H1 (cell line): ENCODE measurements around the gene LCP1. TPM values are rescaled to one million over a fixed set of nuclear protein-coding genes. Genes with fewer than 3 reads are reported as not detected.

Source experiments
- CTCF ChIA-PET: fragments of 300-600 bp; sonication (Branson Sonifier 250); formaldehyde crosslinking; loops from one replicate; lab custom pipeline; 2021; ENCODE audit not compliant: partially characterized antibody; lab: Charles Lee
- POLR2A ChIA-PET: fragments of 300-600 bp; sonication (Branson Sonifier 250); formaldehyde crosslinking; loops from one replicate; lab custom pipeline; 2021; ENCODE audit warnings: inconsistent platforms; ENCODE audit not compliant: partially characterized antibody; lab: Charles Lee
- DNase-seq, 2 experiments: peaks; one replicate each; pipeline versions ENCODE4 v3.0.0 to v3.0.0-alpha.2; 2010 to 2022; ENCODE audit warnings: low spot score in 2 of 2, low read depth in 1 of 2, mixed read lengths in 1 of 2
- FAIRE-seq: peaks from 2 replicates; lab custom pipeline; 2011; peaks lifted over from hg19 to GRCh38; lab: Jason Lieb, UNC
- H2AFZ ChIP-seq: 2 replicates; pipeline ENCODE4 v1.8.1; 2012; ENCODE audit warnings: low read length, inconsistent platforms
- H2AK5ac ChIP-seq: 2 replicates; pipeline ENCODE4 v1.6.1; 2013; ENCODE audit warnings: low read depth, low read length
- H2BK120ac ChIP-seq: replicated peaks from 2 replicates; pipeline ENCODE3; 2013; ENCODE audit warnings: low read depth, low read length, inconsistent platforms
- H2BK12ac ChIP-seq: 2 replicates; pipeline ENCODE4 v1.6.1; 2013; ENCODE audit warnings: low read depth, low read length
- H2BK15ac ChIP-seq: 2 replicates; pipeline ENCODE4 v1.6.1; 2013; ENCODE audit warnings: low read length
- H2BK20ac ChIP-seq: 2 replicates; pipeline ENCODE4 v1.6.1; 2013; ENCODE audit warnings: low read length
- H2BK5ac ChIP-seq: 2 replicates; pipeline ENCODE4 v1.6.1; 2013; ENCODE audit warnings: low read depth, low read length
- H3K14ac ChIP-seq: 2 replicates; pipeline ENCODE4 v1.6.1; 2013; ENCODE audit warnings: inconsistent platforms; ENCODE audit not compliant: insufficient read length
- H3K18ac ChIP-seq: 2 replicates; pipeline ENCODE4 v1.6.1; 2013; ENCODE audit warnings: low read length; ENCODE audit errors: extremely low read depth
- H3K23ac ChIP-seq: 2 replicates; pipeline ENCODE4 v1.6.1; 2013; ENCODE audit warnings: inconsistent platforms; ENCODE audit not compliant: insufficient read length
- H3K23me2 ChIP-seq: 2 replicates; pipeline ENCODE4 v1.6.1; 2013; ENCODE audit warnings: low read depth, low read length
- H3K27ac ChIP-seq: 2 replicates; pipeline ENCODE4 v1.6.1; 2011; ENCODE audit warnings: low read depth, low read length, inconsistent platforms
- H3K27me3 ChIP-seq, 4 experiments: replicated peaks in 1 of 4; 1 replicate in 1 of 4; 2 replicates in 3 of 4; pipeline versions ENCODE4 v1.6.1 to v1.8.1; 2011 to 2013; ENCODE audit warnings: low read length in 3 of 4, mild to moderate bottlenecking in 3 of 4, inconsistent platforms in 2 of 4, mixed read lengths in 2 of 4, moderate library complexity in 1 of 4; ENCODE audit not compliant: control insufficient read depth in 3 of 4, insufficient read depth in 3 of 4; ENCODE audit errors: extremely low read depth in 1 of 4
- H3K36me3 ChIP-seq, 4 experiments: 2 replicates each; pipeline versions ENCODE4 v1.6.1 to v1.8.1; 2011 to 2013; ENCODE audit warnings: mild to moderate bottlenecking in 4 of 4, low read length in 3 of 4, moderate library complexity in 2 of 4, control low read depth in 1 of 4, inconsistent platforms in 1 of 4; ENCODE audit not compliant: insufficient read depth in 4 of 4, control insufficient read depth in 2 of 4
- H3K4ac ChIP-seq: replicated peaks from 2 replicates; pipeline ENCODE3; 2013; ENCODE audit warnings: low read length, low read depth, mixed read lengths, inconsistent platforms; ENCODE audit not compliant: insufficient read length
- H3K4me1 ChIP-seq, 4 experiments: replicated peaks in 1 of 4; 1 replicate in 1 of 4; 2 replicates in 3 of 4; pipeline versions ENCODE4 v1.6.1 to v1.8.1; 2011 to 2013; ENCODE audit warnings: low read length in 3 of 4, inconsistent platforms in 2 of 4, mixed read lengths in 1 of 4; ENCODE audit not compliant: insufficient read depth in 4 of 4, control insufficient read depth in 3 of 4
- H3K4me2 ChIP-seq, 2 experiments: 2 replicates each; pipeline versions ENCODE4 v1.6.1 to v1.8.1; 2011 to 2013; ENCODE audit warnings: low read depth in 2 of 2, low read length in 2 of 2, control low read depth in 1 of 2, inconsistent platforms in 1 of 2, mild to moderate bottlenecking in 1 of 2; ENCODE audit not compliant: insufficient read depth in 1 of 2
- H3K4me3 ChIP-seq, 4 experiments: fragments of 200-600, 300-600 bp in 1 of 4; sonication (generic), shearing (Covaris generic), sonication (Bioruptor Twin) in 1 of 4; 2 replicates each; pipeline versions ENCODE4 v1.5.1 to v1.8.1; 2011 to 2016; ENCODE audit warnings: low read length in 4 of 4, low read depth in 3 of 4, control low read depth in 2 of 4, inconsistent platforms in 2 of 4, mild to moderate bottlenecking in 2 of 4, mixed read lengths in 1 of 4, moderate library complexity in 1 of 4; ENCODE audit not compliant: insufficient read depth in 2 of 4; ENCODE audit errors: extremely low read depth in 1 of 4
- H3K56ac ChIP-seq: replicated peaks from 2 replicates; pipeline ENCODE3; 2013; ENCODE audit warnings: low read depth, mild to moderate bottlenecking, mixed read lengths, low read length, inconsistent platforms; ENCODE audit not compliant: insufficient read length
- H3K79me1 ChIP-seq: 2 replicates; pipeline ENCODE4 v1.6.1; 2013; ENCODE audit warnings: low read depth, low read length, control low read depth
- H3K79me2 ChIP-seq, 2 experiments: 2 replicates each; pipeline versions ENCODE4 v1.6.1 to v1.8.1; 2012 to 2013; ENCODE audit warnings: low read length in 2 of 2, mild to moderate bottlenecking in 2 of 2, inconsistent platforms in 1 of 2; ENCODE audit not compliant: insufficient read depth in 2 of 2, control insufficient read depth in 1 of 2
- H3K9ac ChIP-seq, 4 experiments: replicated peaks in 1 of 4; 1 replicate in 1 of 4; 2 replicates in 3 of 4; pipeline versions ENCODE4 v1.6.1 to v1.8.1; 2011 to 2013; ENCODE audit warnings: low read depth in 3 of 4, low read length in 3 of 4, control low read depth in 2 of 4, mild to moderate bottlenecking in 2 of 4, moderate library complexity in 2 of 4, inconsistent platforms in 1 of 4; ENCODE audit errors: extremely low read depth in 1 of 4
- H3K9me3 ChIP-seq, 2 experiments: 2 replicates each; pipeline versions ENCODE4 v1.6.1 to v1.8.1; 2012 to 2013; ENCODE audit warnings: mild to moderate bottlenecking in 2 of 2, moderate library complexity in 2 of 2, control low read depth in 1 of 2, inconsistent platforms in 1 of 2, low read depth in 1 of 2, low read length in 1 of 2, mixed read lengths in 1 of 2; ENCODE audit not compliant: insufficient read depth in 2 of 2
- H4K20me1 ChIP-seq, 2 experiments: replicated peaks in 1 of 2; 2 replicates each; pipeline versions ENCODE3 to v1.8.1; 2011 to 2013; ENCODE audit warnings: inconsistent platforms in 2 of 2, low read length in 2 of 2, mild to moderate bottlenecking in 1 of 2; ENCODE audit not compliant: insufficient read depth in 2 of 2, control insufficient read depth in 1 of 2
- H4K5ac ChIP-seq: 2 replicates; pipeline ENCODE4 v1.6.1; 2013; ENCODE audit warnings: low read length, low read depth, mixed read lengths, inconsistent platforms; ENCODE audit not compliant: insufficient read length
- H4K8ac ChIP-seq: 2 replicates; pipeline ENCODE4 v1.8.0; 2013; ENCODE audit warnings: mild to moderate bottlenecking, moderate library complexity, low read length, inconsistent platforms; ENCODE audit not compliant: insufficient read depth; ENCODE audit errors: extremely low read depth
- H4K91ac ChIP-seq: replicated peaks from 2 replicates; pipeline ENCODE3; 2013; ENCODE audit warnings: low read length, mixed read lengths, inconsistent platforms; ENCODE audit not compliant: insufficient read length
- EZH2 ChIP-seq: fragments of 200-600 bp; sonication (generic); IDR thresholded peaks from 2 replicates; pipeline ENCODE4 v1.7.1; 2012; ENCODE audit warnings: low read depth, mild to moderate bottlenecking, moderate library complexity, low read length, inconsistent platforms; ENCODE audit not compliant: severe bottlenecking
- HDAC6 ChIP-seq: IDR thresholded peaks from one replicate; pipeline ENCODE4 v1.7.1; 2012; ENCODE audit warnings: low read depth, mild to moderate bottlenecking, inconsistent platforms, low read length, moderate library complexity
- JUN ChIP-seq: IDR thresholded peaks from 2 replicates; pipeline ENCODE4 v1.6.1; 2011; ENCODE audit warnings: low read depth, mild to moderate bottlenecking, improper control_type of control experiment, low read length
- KDM1A ChIP-seq: fragments of 200-600, 300-600 bp; sonication (generic); IDR thresholded peaks from 2 replicates; pipeline ENCODE4 v1.7.1; 2016; ENCODE audit warnings: mild to moderate bottlenecking, low read length, borderline replicate concordance
- PHF8 ChIP-seq: fragments of 200-600 bp; sonication (generic); conservative IDR thresholded peaks from 2 replicates; pipeline ENCODE4 v1.7.1; 2012; ENCODE audit warnings: low read depth, mild to moderate bottlenecking, inconsistent platforms, low read length, moderate library complexity
- POLR2A ChIP-seq, 2 experiments: IDR thresholded peaks; 1 replicate in 1 of 2; 2 replicates in 1 of 2; pipeline ENCODE4 v1.6.1; 2011; ENCODE audit warnings: low read depth in 2 of 2, low read length in 2 of 2, mild to moderate bottlenecking in 2 of 2; ENCODE audit errors: control extremely low read depth in 1 of 2
- SP2 ChIP-seq: IDR thresholded peaks from 2 replicates; pipeline ENCODE4 v1.6.1; 2012; ENCODE audit warnings: mild to moderate bottlenecking, low read length, inconsistent platforms
- WGBS, 2 experiments: shearing (Covaris generic) in 1 of 2; methylation state at CpG; one replicate each; pipeline versions ENCODE4 v1.1.6 to v1.1.7; 2013 to 2015; ENCODE audit warnings: low lambda C conversion rate in 2 of 2, mixed read lengths in 2 of 2, inconsistent platforms in 1 of 2, low coverage in 1 of 2, missing lambda C conversion rate in 1 of 2; ENCODE audit not compliant: insufficient replicate concordance in 2 of 2, insufficient coverage in 1 of 2, insufficient read length in 1 of 2; ENCODE audit errors: extremely low coverage in 1 of 2, missing lambda C conversion rate in 1 of 2; 5-methylcytosine and 5-hydroxymethylcytosine counted together
- polyA plus RNA-seq, 7 experiments: library from polyadenylated mRNA; depleted of rRNA in 3 of 7; stranded (reverse) in 5 of 7; unstranded in 2 of 7; fragments of >200 nt in 5 of 7; fragments of 200-250 nt in 2 of 7; gene quantifications; 1 replicate in 5 of 7; 2 replicates in 1 of 7; 4 replicates in 1 of 7; pipeline versions ENCODE4 v1.2.1 to v1.2.3, GENCODE V29; 2011 to 2013; ENCODE audit warnings: missing spikeins in 2 of 7, mixed read lengths in 2 of 7
- total RNA-seq: library from RNA; stranded (reverse); fragmentation: NEBNext Ultra II Directional; extraction: Animal tissue kit (Norgen Biotek cat#: 25700); gene quantifications from 2 replicates; pipeline ENCODE4 v1.2.1, GENCODE V29; 2021
- TF ChIP-seq, protein P1 (sequence below): IDR thresholded peaks from 2 replicates; pipeline ENCODE4 v1.6.1; 2011; ENCODE audit warnings: low read depth, mild to moderate bottlenecking, low read length; ENCODE audit not compliant: insufficient read depth

LCP1 gene
- total and polyA plus RNA-seq, 2 of the 8 experiments (the other 6 are each of a cell fraction or from before 2014, with no cell fraction given) = 0.65 to 4.3 TPM

DNA sequence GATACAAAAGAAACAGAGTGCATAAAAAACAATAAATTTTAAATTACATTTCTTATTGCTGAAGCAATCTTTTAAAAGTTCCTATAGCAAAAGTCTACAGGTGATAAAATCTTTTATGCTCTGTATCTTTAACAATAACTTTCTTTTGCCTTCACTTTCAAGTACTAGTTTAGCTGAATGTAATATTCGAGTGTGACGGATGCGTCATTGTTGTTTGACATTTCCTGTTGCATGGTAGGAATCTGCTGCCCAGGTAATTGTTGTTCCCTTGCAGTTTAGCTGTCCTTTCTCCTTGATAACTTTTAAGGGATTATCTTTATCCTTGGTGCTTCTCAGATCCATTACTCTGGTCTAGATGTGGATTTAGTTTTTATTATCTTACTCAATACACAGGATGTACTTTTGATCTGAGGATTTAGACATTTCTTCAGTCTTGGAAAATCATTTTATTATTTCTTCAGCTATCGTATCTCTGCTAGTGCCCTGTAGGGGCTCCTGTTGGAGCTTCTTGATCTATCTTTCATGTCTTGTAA lies 75.1 kb downstream of the LCP1 start:
- H3K36me3 ChIP-seq = no peaks in the 10 kb centered on the region
- H3K4me3 ChIP-seq = no peak overlapping the region
- no peaks in the 10 kb centered on the region for H3K23me2 ChIP-seq
- H2BK120ac ChIP-seq = no peak overlapping the region
- no peaks in the 10 kb centered on the region for H3K79me2 ChIP-seq
- no peaks in the 10 kb centered on the region for H3K79me1 ChIP-seq
- H2BK5ac ChIP-seq = no peak overlapping the region
- no peak overlapping the region for H3K18ac ChIP-seq
- DNase-seq = no peak
- no peak overlapping the region for H4K8ac ChIP-seq
- no peak overlapping the region for H3K14ac ChIP-seq
- H4K91ac ChIP-seq = no peak overlapping the region
- ChIA-PET CTCF (interaction anchor here (0.9 to 1.6 kb wide), 3 partner anchors 11 to 20 kb away, joined by 3 to 10 read pairs (median 3); no protein-coding TSS in a partner anchor), POLR2A (no interaction called here)
- no peaks in the 10 kb centered on the region for H3K27me3 ChIP-seq
- no peak overlapping the region for H3K27ac ChIP-seq
- no peak overlapping the region for H2BK12ac ChIP-seq
- 79% methylated on average over 4 of the region's 4 CpGs; no CpG with 5 or more reads in 1 of the 2 experiments for WGBS, 2 experiments
- H2BK15ac ChIP-seq = no peak overlapping the region
- TF ChIP-seq KDM1A (no peak), EZH2 (no peak), HDAC6 (no peak), POLR2A (IDR thresholded peaks at IDR 0.05; ENCODE audit: control extremely low read depth in 1 of 2, low read depth in 2 of 2, low read length in 2 of 2) (no peak), JUN (no peak), SP2 (no peak), PHF8 (no peak)
- TF ChIP-seq, protein P1, sequence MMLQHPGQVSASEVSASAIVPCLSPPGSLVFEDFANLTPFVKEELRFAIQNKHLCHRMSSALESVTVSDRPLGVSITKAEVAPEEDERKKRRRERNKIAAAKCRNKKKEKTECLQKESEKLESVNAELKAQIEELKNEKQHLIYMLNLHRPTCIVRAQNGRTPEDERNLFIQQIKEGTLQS = no peak
- H3K4me1 ChIP-seq = no peaks in the 10 kb centered on the region
- H2AFZ ChIP-seq = no peak overlapping the region
- no peak for FAIRE-seq
- H3K4ac ChIP-seq = no peak overlapping the region
- no peak overlapping the region for H2BK20ac ChIP-seq
- H4K20me1 ChIP-seq = no peaks in the 10 kb centered on the region
- no peak overlapping the region for H3K56ac ChIP-seq
- no peak overlapping the region for H3K9ac ChIP-seq
- H3K9me3 ChIP-seq = no peaks in the 10 kb centered on the region
- H2AK5ac ChIP-seq = no peak overlapping the region
- H3K23ac ChIP-seq = no peak overlapping the region
- no peak overlapping the region for H3K4me2 ChIP-seq
- no peak overlapping the region for H4K5ac ChIP-seq
